Kidney capillary endothelial cell (primary cell): ENCODE results near the gene WFDC1.
A peak's percentile ranks its signal among the peaks of the same experiment; 100 is the strongest.

Experiments
- DNase-seq: peaks from one replicate; pipeline ENCODE4 v3.0.0-alpha.2; 2018; ENCODE audit warnings: low spot score

Gene WFDC1

GRCh38 chr16:84294531-84295142, at the start of gene WFDC1:
TSS of gene WFDC1 (plus strand) at chr16:84294878. CDS start at chr16:84294972, 94 bp downstream.
- no peak for DNase-seq

GRCh38 chr16:84245956-84246678, 48.6 kb upstream of the WFDC1 start:
- no peak for DNase-seq

GRCh38 chr16:84246679-84247077, 48.0 kb upstream of the WFDC1 start:
- no peak for DNase-seq

GRCh38 chr16:84247331-84247730, 47.3 kb upstream of the WFDC1 start:
- DNase-seq: no peak

GRCh38 chr16:84247844-84248243, 46.8 kb upstream of the WFDC1 start:
- no peak for DNase-seq

- no peak for DNase-seq
These were observed 42.5 kb upstream of the WFDC1 start for GRCh38 chr16:84252184-84252583.

- DNase-seq: no peak
These were observed 41.5 kb upstream of the WFDC1 start for GRCh38 chr16:84253173-84253572.

- no peak for DNase-seq
These were observed 40.6 kb upstream of the WFDC1 start for GRCh38 chr16:84254062-84254461.

GRCh38 chr16:84255050-84255810, 39.4 kb upstream of the WFDC1 start:
- DNase-seq: no peak

GRCh38 chr16:84258266-84258665, 36.4 kb upstream of the WFDC1 start:
- no peak for DNase-seq

GRCh38 chr16:84259691-84260090, 35.0 kb upstream of the WFDC1 start:
- DNase-seq: no peak

GRCh38 chr16:84260766-84261554, 33.7 kb upstream of the WFDC1 start:
- no peak for DNase-seq

- no peak for DNase-seq
These were observed 32.6 kb upstream of the WFDC1 start for GRCh38 chr16:84262031-84262430.

GRCh38 chr16:84262939-84263338, 31.7 kb upstream of the WFDC1 start:
- DNase-seq: no peak

- DNase-seq: peak; percentile 46
These were observed 28.2 kb upstream of the WFDC1 start for GRCh38 chr16:84266451-84266850.

- DNase-seq: no peak
These were observed 27.3 kb upstream of the WFDC1 start for GRCh38 chr16:84267380-84267779.

GRCh38 chr16:84268291-84269040, 26.2 kb upstream of the WFDC1 start:
- DNase-seq: no peak

- DNase-seq: no peak
These were observed 24.6 kb upstream of the WFDC1 start for GRCh38 chr16:84270071-84270470.

GRCh38 chr16:84270531-84270930, 24.1 kb upstream of the WFDC1 start:
- no peak for DNase-seq

GRCh38 chr16:84271037-84271436, 23.6 kb upstream of the WFDC1 start:
- no peak for DNase-seq

GRCh38 chr16:84271866-84272265, 22.8 kb upstream of the WFDC1 start:
- no peak for DNase-seq
